HG03558 (cell line): Measurements from ENCODE around the gene P2RY11.

Experiments used
- ATAC-seq: cut with Tn5 transposase; IDR thresholded peaks from one replicate; pipeline ENCODE4 v1.9.1; 2021; ENCODE audit warnings: moderate number of reproducible peaks; ENCODE audit not compliant: unreplicated experiment; ENCODE audit errors: extremely low read depth

Gene P2RY11

GRCh38 chr19:10092648-10093294 is 18.7 kb upstream of the P2RY11 start:
- no peak for ATAC-seq

GRCh38 chr19:10093295-10094186 is 18.0 kb upstream of the P2RY11 start:
- no peak for ATAC-seq

- ATAC-seq: no peak
These were observed 15.9 kb upstream of the P2RY11 start for GRCh38 chr19:10095622-10095947.

- ATAC-seq: peak; percentile 51
These were observed 15.4 kb upstream of the P2RY11 start for GRCh38 chr19:10095948-10096614.

- no peak for ATAC-seq
These were observed 14.9 kb upstream of the P2RY11 start for GRCh38 chr19:10096615-10096963.

GRCh38 chr19:10100163-10100785 is 11.2 kb upstream of the P2RY11 start:
- ATAC-seq: no peak

GRCh38 chr19:10102787-10103236 is 8.7 kb upstream of the P2RY11 start:
- ATAC-seq: no peak

- no peak for ATAC-seq
These were observed 7.4 kb upstream of the P2RY11 start for GRCh38 chr19:10104130-10104513.

- ATAC-seq: no peak
These were observed 6.6 kb upstream of the P2RY11 start for GRCh38 chr19:10104665-10105508.

- ATAC-seq: no peak
These were observed 5.9 kb upstream of the P2RY11 start for GRCh38 chr19:10105509-10106099.

GRCh38 chr19:10106100-10106936 is 5.2 kb upstream of the P2RY11 start, which contains the start of gene PPAN:
Gene PPAN, plus strand, starts transcription at chr19:10106362. Its CDS starts 33 bp downstream, at chr19:10106395.
- ATAC-seq: no peak

GRCh38 chr19:10107254-10107653 is 4.2 kb upstream of the P2RY11 start:
- no peak for ATAC-seq

- no peak for ATAC-seq
These were observed 3.6 kb upstream of the P2RY11 start for GRCh38 chr19:10107817-10108367.

- ATAC-seq: no peak
These were observed 2.0 kb upstream of the P2RY11 start for GRCh38 chr19:10109528-10109927.

GRCh38 chr19:10110076-10110971 is 1.2 kb upstream of the P2RY11 start:
- no peak for ATAC-seq

GRCh38 chr19:10110972-10111317 is 548 bp upstream of the P2RY11 start:
- no peak for ATAC-seq

- ATAC-seq: no peak
These were observed 706 bp downstream of the P2RY11 start for GRCh38 chr19:10112037-10112761.
